KBM-7 (cell line): Measurements from ENCODE around the gene SNAP47.

Experiments used
- DNase-seq: peaks from one replicate; pipeline ENCODE4 v3.0.0-alpha.2; 2015
- in situ Hi-C: fragments of 300-500 bp; cut with MboI; formaldehyde crosslinking; loops from 2 replicates; pipeline ENCODE4 v1.14.3; 2020; ENCODE audit warnings: low sequenced_read_pairs, low pct_unique_long_range_greater_than_20kb, mixed read lengths

Gene SNAP47

DNA sequence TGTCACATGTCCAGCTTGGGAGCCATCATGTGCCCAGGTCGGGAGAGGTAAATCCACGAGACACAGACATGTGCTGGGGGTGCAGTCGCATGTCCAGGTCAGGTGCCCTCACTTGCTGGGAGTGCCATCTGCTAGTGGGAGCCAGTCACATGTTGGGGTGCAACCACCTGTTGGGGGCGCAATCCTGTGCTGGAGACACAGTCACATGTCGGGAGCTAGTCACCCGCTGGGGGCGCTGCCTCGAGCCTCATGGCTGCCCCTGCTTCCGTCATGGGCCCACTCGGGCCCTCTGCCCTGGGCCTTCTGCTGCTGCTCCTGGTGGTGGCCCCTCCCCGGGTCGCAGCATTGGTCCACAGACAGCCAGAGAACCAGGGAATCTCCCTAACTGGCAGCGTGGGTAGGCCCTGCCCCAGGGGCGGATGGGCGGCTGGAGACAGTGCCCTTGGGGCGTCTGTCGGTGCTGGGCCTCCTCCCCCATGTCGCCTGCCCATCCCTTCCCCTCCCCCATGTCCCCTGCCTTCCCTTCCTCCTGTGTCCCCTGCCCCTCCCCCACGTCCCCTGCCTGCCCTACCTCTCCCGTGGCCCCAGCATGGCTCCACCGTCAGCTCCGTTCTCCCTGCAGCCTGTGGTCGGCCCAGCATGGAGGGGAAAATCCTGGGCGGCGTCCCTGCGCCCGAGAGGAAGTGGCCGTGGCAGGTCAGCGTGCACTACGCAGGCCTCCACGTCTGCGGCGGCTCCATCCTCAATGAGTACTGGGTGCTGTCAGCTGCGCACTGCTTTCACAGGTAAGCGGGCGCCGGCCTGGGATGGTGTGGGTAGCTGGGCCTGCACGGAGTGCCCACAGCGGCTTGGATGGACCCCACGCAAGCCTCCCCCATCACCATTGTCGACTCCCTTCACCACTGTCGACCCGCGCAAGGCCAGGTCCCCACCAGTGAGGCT, 80.5 kb downstream of the SNAP47 start, which contains the start of gene PRSS38:
Gene PRSS38 (plus strand): TSS at position 208 of the 942 bp plus-strand sequence. CDS start 42 bp downstream, at position 250.
- no peak for DNase-seq

DNA sequence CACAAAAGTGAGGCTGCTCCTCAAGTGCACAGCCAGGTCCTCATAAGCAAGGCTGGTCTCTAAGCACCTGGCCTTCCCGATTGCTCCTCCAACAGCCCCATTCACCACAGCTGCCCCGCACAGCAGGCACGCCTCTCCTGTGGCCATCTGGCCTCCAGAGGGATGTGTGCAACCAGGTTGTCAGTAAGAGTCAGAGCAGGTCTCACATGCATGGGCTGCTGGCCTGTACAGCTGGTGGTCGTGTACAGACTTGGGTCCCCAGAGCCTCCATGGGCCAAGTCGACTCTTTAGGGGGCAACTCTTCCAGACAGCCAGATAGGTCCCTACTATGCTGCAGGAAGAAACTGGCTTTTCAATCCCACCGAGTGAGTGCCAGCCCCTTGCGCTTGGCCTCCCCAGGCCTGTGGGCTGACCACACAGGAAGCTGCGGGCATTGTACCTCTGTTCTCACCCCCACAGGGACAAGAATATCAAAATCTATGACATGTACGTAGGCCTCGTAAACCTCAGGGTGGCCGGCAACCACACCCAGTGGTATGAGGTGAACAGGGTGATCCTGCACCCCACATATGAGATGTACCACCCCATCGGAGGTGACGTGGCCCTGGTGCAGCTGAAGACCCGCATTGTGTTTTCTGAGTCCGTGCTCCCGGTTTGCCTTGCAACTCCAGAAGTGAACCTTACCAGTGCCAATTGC, 81.7 kb downstream of the SNAP47 start:
- in situ Hi-C loops = no loop called here
- no peak for DNase-seq

More for the DNA sequence above, 80.5 kb downstream of the SNAP47 start, which contains the start of gene PRSS38:
- in situ Hi-C loops = no loop called here

DNA sequence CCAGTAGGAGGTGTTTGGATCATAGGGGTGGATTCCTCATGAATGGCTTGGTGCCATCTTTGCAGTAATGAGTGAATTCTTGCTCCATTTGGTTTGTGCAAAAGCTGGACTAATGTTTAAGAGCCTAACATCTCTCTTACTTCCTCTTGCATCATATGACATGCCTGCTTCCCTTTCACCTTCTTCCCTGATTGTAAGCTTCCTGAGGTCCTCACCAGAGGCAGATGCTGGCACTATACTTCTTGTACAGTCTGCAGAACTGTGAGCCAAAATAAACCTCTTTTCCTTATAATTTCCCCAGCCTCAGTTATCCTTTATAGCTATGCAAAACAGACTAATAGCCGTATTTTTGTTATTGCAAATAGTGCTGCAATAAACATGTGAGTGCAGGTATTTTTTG, 88.3 kb downstream of the SNAP47 start:
- in situ Hi-C loops = no loop called here
- DNase-seq = no peak

DNA sequence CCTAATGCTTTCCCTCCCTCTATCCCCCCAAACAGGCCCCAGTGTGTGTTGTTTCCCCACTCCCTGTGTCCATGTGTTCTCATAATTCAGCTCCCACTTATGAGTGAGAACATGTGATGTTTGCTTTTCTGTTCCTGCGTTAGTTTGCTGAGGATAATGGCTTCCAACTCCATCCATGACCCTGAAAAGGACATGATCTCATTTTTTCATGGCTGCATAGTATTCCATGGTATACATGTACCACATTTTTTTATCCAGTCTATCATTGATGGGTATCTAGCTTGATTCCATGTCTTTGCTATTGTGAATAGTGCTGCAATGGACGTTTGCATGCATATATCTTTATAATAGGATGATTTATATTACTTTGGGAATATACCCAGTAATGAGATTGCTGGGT, 89.0 kb downstream of the SNAP47 start:
- in situ Hi-C loops = no loop called here
- DNase-seq = no peak

DNA sequence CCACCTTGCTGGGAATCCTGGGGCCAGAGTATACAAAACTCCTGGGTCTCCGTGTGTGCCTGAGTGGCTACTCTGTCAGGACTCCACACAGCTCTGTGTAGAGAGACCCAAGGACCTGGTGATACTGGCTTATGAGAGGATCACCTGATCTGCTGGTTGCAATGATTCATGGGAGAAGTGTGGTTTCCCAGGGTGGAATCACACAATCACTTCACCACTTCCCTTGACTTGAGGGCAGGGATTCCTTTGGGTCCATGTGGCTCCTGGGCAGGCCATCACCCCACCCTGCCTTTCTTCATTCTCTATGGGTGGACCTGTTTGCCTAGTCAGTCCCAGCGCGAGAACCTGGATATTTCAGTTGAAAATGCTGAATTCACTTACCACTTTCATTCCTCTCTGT, 93.6 kb downstream of the SNAP47 start:
- in situ Hi-C loops = no loop called here
- no peak for DNase-seq
